Renal cortical epithelial cell (primary cell): Measurements from ENCODE around the gene NRTN. TPM values are rescaled to one million over a fixed set of nuclear protein-coding genes. Genes with fewer than 3 reads are reported as not detected.

Experiments used
- DNase-seq: peaks from one replicate; pipeline ENCODE4 v3.0.0-alpha.2; 2011; ENCODE audit warnings: low read depth
- total RNA-seq: library from RNA; depleted of rRNA; stranded (reverse); fragments of >200 nt; gene quantifications from 2 replicates; pipeline ENCODE4 v1.2.3, GENCODE V29; 2014

The NRTN gene
- total RNA-seq, 1 donor from 2014 or later = 0.20 TPM

GRCh38 chr19:5814123-5814851 lies 9.4 kb downstream of the NRTN start:
- DNase-seq = no peak

DNA sequence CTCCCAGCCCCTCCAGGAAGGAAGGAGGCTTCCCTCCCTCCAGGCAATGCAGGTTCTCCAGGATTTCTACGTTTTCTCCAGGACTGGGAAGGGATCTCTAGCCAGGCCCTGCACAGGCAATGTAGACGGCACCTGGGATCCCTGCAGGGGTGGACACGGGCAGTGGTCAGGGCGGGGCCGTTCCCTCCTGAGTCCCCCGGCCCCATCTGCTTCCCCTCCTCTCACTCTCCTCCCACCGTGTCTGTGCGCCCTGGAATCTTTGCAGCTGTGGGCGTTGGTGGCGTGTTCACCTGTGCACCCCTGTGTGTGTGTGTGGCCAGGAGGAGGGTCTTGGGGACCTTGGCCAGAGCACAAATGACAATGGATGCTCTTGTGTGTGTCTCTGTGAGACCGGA lies 10.0 kb downstream of the NRTN start:
- no peak for DNase-seq

- no peak for DNase-seq
These were observed 12.4 kb downstream of the NRTN start for GRCh38 chr19:5817218-5817617.

DNA sequence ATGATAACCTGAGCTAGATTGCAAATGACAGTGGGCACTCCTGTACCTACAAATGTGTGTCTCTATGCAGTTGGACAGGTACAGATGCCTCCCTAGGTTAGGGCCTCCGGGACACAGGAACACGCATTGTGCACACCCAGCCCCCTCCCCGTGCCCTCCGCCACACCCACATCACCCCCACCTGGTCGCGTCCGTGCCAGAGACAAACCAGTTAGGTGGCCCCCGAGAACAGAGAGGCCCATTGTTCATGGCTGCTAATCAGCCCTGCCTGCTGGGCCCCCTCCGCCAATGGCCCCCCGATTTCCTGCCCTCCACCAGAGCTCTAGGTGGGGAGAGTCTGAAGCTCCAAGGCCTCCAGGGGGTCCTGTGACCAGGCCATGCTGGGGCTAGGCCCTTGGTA lies 13.7 kb downstream of the NRTN start:
- no peak for DNase-seq

DNA sequence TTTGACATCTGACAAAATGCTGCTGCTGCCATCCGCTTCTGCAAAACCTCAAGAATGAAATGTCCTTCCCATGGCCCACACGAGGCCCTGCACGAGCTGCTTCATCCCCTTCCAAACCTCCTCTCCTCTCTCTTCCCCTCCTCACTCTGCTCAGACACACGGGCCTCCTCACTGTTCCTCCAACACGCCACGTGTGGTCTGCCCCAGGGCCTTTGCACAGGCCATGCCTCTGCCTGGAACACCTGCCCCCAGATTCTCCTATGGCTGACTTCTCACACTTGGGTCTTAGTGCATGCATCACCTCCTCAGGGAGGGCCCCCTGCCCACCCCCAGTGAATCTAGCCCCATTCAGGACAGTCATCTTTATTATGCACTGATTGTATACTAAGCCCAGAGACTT lies 15.9 kb downstream of the NRTN start:
- DNase-seq = no peak

GRCh38 chr19:5821521-5822180 lies 16.8 kb downstream of the NRTN start:
- DNase-seq = no peak

GRCh38 chr19:5822181-5822844 lies 17.4 kb downstream of the NRTN start:
- DNase-seq = no peak

- DNase-seq = no peak
These were observed 18.9 kb downstream of the NRTN start for GRCh38 chr19:5823579-5824281.

GRCh38 chr19:5824751-5825150 lies 19.9 kb downstream of the NRTN start:
- DNase-seq = no peak

DNA sequence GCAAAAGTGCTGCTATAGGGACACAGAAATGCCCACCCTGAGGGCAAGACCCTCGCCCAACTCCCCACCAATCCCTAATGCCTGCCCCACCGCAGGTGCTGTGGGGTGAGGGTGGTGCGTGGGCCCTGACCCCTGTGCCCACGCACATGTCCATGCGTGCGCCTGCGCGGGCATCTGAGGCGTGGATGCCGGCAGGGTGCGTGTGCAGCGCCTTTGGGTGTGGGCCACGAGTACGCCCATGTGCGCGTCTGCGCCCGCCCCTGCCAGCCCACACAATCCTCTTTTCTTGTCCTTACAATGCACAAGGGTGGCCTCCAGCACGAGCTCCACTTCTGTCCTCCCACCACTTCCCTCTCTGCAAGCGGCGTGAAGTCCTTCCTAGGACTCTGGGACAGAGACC lies 20.3 kb downstream of the NRTN start:
- DNase-seq = no peak

GRCh38 chr19:5826531-5827341 lies 21.9 kb downstream of the NRTN start:
- DNase-seq = peak; percentile 66

- DNase-seq = no peak
These were observed 22.5 kb downstream of the NRTN start for GRCh38 chr19:5827342-5827890.

DNA sequence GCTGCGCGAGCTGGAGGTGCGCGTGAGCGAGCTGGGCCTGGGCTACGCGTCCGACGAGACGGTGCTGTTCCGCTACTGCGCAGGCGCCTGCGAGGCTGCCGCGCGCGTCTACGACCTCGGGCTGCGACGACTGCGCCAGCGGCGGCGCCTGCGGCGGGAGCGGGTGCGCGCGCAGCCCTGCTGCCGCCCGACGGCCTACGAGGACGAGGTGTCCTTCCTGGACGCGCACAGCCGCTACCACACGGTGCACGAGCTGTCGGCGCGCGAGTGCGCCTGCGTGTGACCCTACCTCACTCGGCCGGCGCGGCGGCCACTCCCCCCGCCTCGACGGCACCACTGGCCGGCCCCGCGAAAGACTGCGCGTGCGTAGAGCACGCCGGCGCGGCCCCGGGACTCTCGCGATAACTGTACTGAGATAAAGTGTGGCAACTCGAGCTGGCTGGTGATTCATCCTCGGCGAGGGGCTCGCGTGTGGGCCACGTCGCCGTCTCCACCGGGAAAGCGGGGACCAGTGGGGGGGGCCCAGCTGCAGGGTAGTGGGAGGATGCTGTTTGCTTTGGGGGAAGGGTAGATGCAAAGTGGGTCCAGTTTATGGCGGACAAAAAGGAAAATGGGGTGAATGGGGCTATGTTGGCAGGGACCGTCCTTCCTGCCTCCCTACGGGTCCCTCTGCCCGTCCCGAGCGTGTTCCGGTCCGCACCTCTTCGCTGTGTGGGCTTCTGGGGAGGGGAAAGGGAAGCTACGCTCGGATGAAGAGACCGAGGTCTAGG lies 23.2 kb downstream of the NRTN start:
- peak; percentile 74 for DNase-seq

GRCh38 chr19:5828661-5829566 lies 24.0 kb downstream of the NRTN start:
- no peak for DNase-seq

DNA sequence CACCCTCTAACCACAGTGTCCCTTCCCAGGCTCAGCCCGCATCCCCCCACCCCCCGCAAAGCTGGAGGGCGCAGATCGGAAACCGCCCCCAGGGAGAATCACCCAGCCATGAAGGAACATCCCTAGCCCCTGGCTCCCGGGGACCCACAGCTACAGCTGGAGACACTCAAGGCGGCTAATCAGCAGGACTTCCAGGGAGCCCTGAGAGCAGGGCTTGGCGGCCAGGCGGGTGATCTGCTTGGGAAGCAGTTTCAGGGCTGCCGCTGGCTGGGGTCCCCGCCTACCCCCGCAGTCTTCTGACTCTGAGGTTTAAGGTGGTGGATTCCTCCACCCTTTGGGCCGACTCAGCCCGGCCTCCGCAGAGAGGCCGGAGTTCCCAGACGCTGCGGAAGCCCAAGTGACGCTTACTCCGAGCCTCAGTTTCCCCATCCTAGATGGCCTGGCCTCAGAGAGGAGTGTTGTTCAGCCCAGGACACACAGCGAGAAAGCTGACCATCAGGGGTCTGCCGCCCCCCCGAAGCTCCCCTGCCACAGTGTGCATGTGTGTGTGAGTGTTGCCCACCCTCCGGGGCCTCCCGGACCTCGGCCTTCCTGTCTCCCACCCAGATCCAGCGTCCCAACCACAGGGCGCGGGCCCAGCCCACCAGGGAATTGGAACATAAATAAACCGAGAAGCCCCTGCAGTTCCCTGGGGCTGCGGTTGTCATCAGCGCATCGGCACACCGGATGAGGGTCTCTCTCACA lies 24.9 kb downstream of the NRTN start:
- no peak for DNase-seq

DNA sequence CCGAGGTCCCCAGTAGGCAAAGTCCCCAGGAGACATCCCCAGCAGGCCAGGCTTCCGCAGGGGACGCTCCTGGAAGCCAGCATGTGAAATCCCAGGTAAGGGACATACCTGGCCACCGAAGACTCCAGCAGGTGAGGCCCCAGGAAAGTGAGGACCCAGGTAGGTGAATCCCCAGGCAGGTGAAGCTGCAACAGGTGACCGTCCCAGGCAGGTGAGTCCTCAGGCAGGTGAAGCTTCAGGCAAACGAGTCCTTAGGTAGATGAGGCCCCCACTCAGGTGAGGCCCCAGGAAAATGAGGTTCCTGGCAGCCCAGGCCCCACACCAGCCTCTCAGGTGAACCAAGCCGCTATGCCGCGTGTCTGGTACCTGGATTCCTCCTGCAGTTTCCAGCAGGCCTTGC lies 26.3 kb downstream of the NRTN start:
- no peak for DNase-seq

GRCh38 chr19:5832061-5832460 lies 27.2 kb downstream of the NRTN start:
- DNase-seq = no peak

DNA sequence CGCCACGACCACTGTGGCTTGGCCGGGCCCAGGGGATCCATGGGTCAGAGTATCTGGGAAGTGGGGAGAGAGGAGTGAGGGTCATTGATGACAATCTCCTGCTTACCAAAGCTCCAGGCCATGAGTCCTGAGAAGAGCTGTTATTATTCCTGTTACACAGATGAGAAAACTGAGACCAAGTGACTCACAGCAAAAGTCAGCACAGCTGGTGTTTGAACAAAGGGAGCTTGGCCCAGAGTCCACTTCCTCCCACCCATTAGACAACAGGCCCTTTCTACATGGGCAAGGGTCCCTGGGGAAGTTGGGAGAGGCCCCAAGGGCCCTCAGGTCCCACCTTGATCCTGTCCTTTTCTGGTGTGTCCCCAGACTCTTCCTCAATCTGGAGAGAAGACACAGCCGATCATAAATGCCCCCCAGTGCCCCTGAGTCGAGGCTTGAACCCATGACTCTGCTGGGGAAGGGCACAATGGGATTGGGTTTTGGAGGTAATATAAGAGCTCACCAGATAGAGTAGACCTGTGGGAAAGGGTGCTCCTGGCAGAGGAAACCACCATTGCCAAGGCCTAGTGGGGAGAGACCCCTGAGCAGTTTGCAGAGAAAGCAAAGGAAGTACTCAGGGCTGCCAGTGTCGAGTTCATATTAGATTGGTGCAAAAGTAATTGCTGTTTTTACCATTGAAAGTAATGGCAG lies 27.8 kb downstream of the NRTN start:
- DNase-seq = no peak
